SK-N-SH (cell line): ENCODE measurements around the gene GPER1.

Source experiments
- CTCF ChIP-seq: fragments of 200-600 bp; sonication (generic); IDR thresholded peaks from 2 replicates; pipeline ENCODE4 v1.6.1; 2017; ENCODE audit warnings: antibody characterized with exemption, mild to moderate bottlenecking, moderate library complexity
- EP300 ChIP-seq, 2 experiments: IDR thresholded peaks; 2 replicates each; pipeline versions ENCODE4 v1.4.0 to v1.6.1; 2012; ENCODE audit warnings: borderline replicate concordance in 1 of 2, low read depth in 1 of 2, low read length in 1 of 2
- POLR2AphosphoS5 ChIP-seq: IDR thresholded peaks from 2 replicates; pipeline ENCODE4 v1.6.1; 2012; ENCODE audit warnings: low read depth, low read length
- USF2 ChIP-seq: fragments of 150-350 bp; IDR thresholded peaks from 2 replicates; pipeline ENCODE4 v1.6.1; 2017; ENCODE audit warnings: antibody characterized with exemption, low read length, low read depth, borderline replicate concordance

GRCh38 chr7:1044189-1045068 lies 43.5 kb upstream of the GPER1 start, which contains the start of gene GPR146:
- TF ChIP-seq EP300 (IDR thresholded peaks at IDR 0.05; ENCODE audit: borderline replicate concordance in 1 of 2, low read depth in 1 of 2, low read length in 1 of 2): no peak
- TF ChIP-seq CTCF: peak; percentile 84
- TF ChIP-seq POLR2AphosphoS5: no peak
- 0 out of 2 replicates have a peak, but pooled peaks have one; percentile 37 for TF ChIP-seq USF2
